ENCODE results near the gene PIGZ.

PIGZ gene

GRCh38 chr3:197000211-197000610 is 31.6 kb upstream of the PIGZ start:
- Histone ChIP-seq H3K27ac (no peak overlapping the region), H3K4me3 (no peak overlapping the region)
- DNase-seq (ENCODE audit: low spot score): no peak
- TF ChIP-seq CTCF (IDR thresholded peaks at IDR 0.05): no peak

- no peak overlapping the region for H3K27ac ChIP-seq
- TF ChIP-seq CTCF (IDR thresholded peaks at IDR 0.05): no peak
- H3K4me3 ChIP-seq: no peak overlapping the region
- DNase-seq (ENCODE audit: low spot score): no peak
Measured at GRCh38 chr3:196998966-196999760, 30.5 kb upstream of the PIGZ start.

GRCh38 chr3:196997311-196997710 is 28.7 kb upstream of the PIGZ start:
- H3K27ac ChIP-seq: no peak overlapping the region
- DNase-seq (ENCODE audit: low spot score): no peak
- TF ChIP-seq CTCF (IDR thresholded peaks at IDR 0.05): no peak
- H3K4me3 ChIP-seq: no peak overlapping the region

- no peak overlapping the region for H3K27ac ChIP-seq
- no peak for TF ChIP-seq CTCF (IDR thresholded peaks at IDR 0.05)
Measured at GRCh38 chr3:196996454-196997265, 28.0 kb upstream of the PIGZ start.

GRCh38 chr3:196995646-196996355 is 27.2 kb upstream of the PIGZ start:
- no peak overlapping the region for H3K27ac ChIP-seq
- TF ChIP-seq CTCF (IDR thresholded peaks at IDR 0.05): no peak

More at GRCh38 chr3:196996454-196997265, 28.0 kb upstream of the PIGZ start:
- no peak for DNase-seq (ENCODE audit: low spot score)
- no peak overlapping the region for H3K4me3 ChIP-seq

GRCh38 chr3:196995027-196995426 is 26.4 kb upstream of the PIGZ start:
- no peak overlapping the region for H3K27ac ChIP-seq
- no peak overlapping the region for H3K4me3 ChIP-seq
- no peak for DNase-seq (ENCODE audit: low spot score)
- TF ChIP-seq CTCF (IDR thresholded peaks at IDR 0.05): no peak

More at GRCh38 chr3:196995646-196996355, 27.2 kb upstream of the PIGZ start:
- no peak overlapping the region for H3K4me3 ChIP-seq
- DNase-seq (ENCODE audit: low spot score): no peak
